Measurements from ENCODE around the gene STX16. TPM values are rescaled to one million over a fixed set of nuclear protein-coding genes. Genes with fewer than 3 reads are reported as not detected.
"Not testable (repeated sequence)": the region's sequence is repeated elsewhere in the genome, so short reads cannot be mapped to it uniquely, and the experiment has no call there.

The STX16 gene
- total RNA-seq, 4 donors from 2014 or later = 52.3 to 146 (median 77.0) TPM

- Histone ChIP-seq H3K27ac (peak overlapping the region in 3 of 4 donors; percentile 60 to 78 (median 64)), H3K36me3 (no peaks in the 10 kb centered on the region), H3K27me3 (no peaks in the 10 kb centered on the region), H3K4me1 (peaks cover 0 to 15% (median 9%) of the 10 kb centered on the region in 4 donors), H3K4me3 (no peak overlapping the region), H3K9me3 (no peaks in the 10 kb centered on the region)
- no peak for TF ChIP-seq EP300 (IDR thresholded peaks at IDR 0.05; ENCODE audit: low read depth)
- TF ChIP-seq CTCF (IDR thresholded peaks at IDR 0.05) = no peak
- no peak for TF ChIP-seq POLR2AphosphoS5 (IDR thresholded peaks at IDR 0.05)
- no peak for TF ChIP-seq POLR2A (IDR thresholded peaks at IDR 0.05)
- DNase-seq = no peak
- in situ Hi-C loops (cut with MboI; ENCODE audit: low pct_ligation_motif_present in 1 of 4, low pct_unique_long_range_greater_than_20kb in 1 of 4, low sequenced_read_pairs in 3 of 4) (no loop called here), intact Hi-C loops (cut with DNase I; ENCODE audit: low total_unique reads) (no loop called here)
- WGBS, 2 donors (ENCODE audit: low coverage in 1 of 2) = 76 to 77% methylated on average over 6 to 10 of the region's 12 CpGs
Observed at GRCh38 chr20:58647796-58648501, 3.1 kb upstream of the STX16 start.

DNA sequence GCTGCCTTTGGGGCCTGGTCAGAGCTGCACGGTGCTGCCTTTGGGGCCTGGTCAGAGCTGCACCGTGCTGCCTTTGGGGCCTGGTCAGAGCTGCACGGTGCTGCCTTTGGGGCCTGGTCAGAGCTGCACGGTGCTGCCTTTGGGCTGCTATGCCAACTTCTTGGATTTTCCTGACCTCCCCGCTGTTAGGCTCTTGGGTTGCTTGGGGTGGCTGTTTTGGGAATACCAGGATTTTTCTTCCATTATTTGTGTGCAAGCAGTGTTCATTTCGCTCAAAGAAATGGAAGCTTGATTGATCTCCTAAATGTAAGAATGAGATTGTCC lies 2.6 kb upstream of the STX16 start:
- intact Hi-C loops (cut with DNase I; ENCODE audit: low total_unique reads); DNase-seq; H3K36me3 ChIP-seq; H3K27me3 ChIP-seq; in situ Hi-C loops (cut with MboI; ENCODE audit: low pct_ligation_motif_present in 1 of 4, low pct_unique_long_range_greater_than_20kb in 1 of 4, low sequenced_read_pairs in 3 of 4); H3K9me3 ChIP-seq; H3K4me3 ChIP-seq: not testable (repeated sequence)
- H3K27ac ChIP-seq = peak overlapping the region in 1 of 4 donors; percentile 60
- peaks cover 2 to 19% (median 14%) of the 10 kb centered on the region in 4 donors for H3K4me1 ChIP-seq
- whole genome bisulfite sequencing, 2 donors (ENCODE audit: low coverage in 1 of 2) = 92 to 100% methylated on average over 3 to 6 of the region's 6 CpGs

DNA sequence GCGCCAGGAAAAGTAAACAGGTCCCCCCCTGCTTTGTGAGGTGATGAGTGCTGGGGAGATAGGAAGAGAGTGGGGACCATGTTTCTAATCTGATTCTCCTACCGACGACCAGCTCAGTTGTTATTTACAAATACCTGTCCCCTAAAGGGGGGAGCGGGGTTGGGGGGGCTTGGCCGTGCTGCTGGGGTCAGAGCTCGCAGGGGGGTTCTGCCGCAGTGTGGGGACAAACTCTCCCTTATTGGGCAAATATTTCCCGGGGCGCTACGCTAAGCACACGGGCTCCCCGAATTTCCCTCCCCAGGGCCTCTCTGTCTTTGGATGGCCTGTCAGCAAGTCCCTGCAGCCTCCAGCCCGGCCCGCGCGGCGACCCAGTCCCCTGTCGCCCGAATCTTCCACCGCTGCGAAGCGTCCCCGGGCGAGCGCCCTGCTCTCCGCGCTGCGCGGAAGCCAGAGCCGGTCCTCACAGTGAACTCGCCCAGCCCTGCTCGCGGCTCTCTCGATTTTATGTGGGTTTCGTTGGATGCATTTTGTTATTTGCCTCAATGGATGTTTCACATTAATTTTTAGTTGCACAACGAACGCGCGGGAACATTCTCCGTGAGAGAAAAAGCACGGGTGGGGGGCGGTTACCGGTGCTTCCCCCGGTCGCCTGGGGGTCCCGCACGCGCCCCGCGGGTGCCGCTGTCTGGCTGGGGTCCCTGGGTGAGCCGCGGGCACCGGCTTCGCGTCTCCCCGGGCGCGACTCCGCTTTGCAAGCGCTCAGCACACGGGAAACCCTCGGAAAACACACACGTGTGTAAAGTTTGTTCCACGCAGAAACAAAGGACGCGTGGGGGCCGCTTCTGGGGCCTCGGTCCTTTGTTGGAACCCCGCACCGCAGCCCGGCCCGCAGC lies 1.5 kb upstream of the STX16 start:
- 50 to 56% methylated on average over 11 to 71 of the region's 73 CpGs for WGBS, 2 donors (ENCODE audit: low coverage in 1 of 2)
- DNase-seq = peak; percentile 28
- Histone ChIP-seq H3K4me3 (peak overlapping the region; percentile 28 to 95 (median 76)), H3K27me3 (no peaks in the 10 kb centered on the region), H3K27ac (peak overlapping the region; percentile 96 to 99 (median 98)), H3K36me3 (no peaks in the 10 kb centered on the region), H3K4me1 (peaks cover 2 to 23% (median 21%) of the 10 kb centered on the region in 4 donors), H3K9me3 (no peaks in the 10 kb centered on the region)
- in situ Hi-C loops (cut with MboI; ENCODE audit: low pct_ligation_motif_present in 1 of 4, low pct_unique_long_range_greater_than_20kb in 1 of 4, low sequenced_read_pairs in 3 of 4) = loop anchor here in 2 of 4 donors (25.0 kb wide), 3 partner anchors 213 to 412 kb away; partner anchors contain the start of genes ANKRD60 (in 2 of the 2), ATP5F1E (in 1 of the 2), GNAS (in 1 of the 2) and GNAS-AS1 (in 1 of the 2)
- intact Hi-C loops (cut with DNase I; ENCODE audit: low total_unique reads) = loop anchor here (2.0 to 10.0 kb wide), 3 partner anchors 169 to 415 kb away; no protein-coding TSS in a partner anchor
- no peak for TF ChIP-seq POLR2A (IDR thresholded peaks at IDR 0.05)

GRCh38 chr20:58650181-58650775 lies 805 bp upstream of the STX16 start:
- no peak for DNase-seq
- intact Hi-C loops (cut with DNase I; ENCODE audit: low total_unique reads) = loop anchor here (2.0 to 10.0 kb wide), 3 partner anchors 169 to 415 kb away; no protein-coding TSS in a partner anchor

More at GRCh38 chr20:58650181-58650775, 805 bp upstream of the STX16 start:
- no peaks in the 10 kb centered on the region for H3K36me3 ChIP-seq
- TF ChIP-seq POLR2A (IDR thresholded peaks at IDR 0.05) = no peak
- no peak for TF ChIP-seq CTCF (IDR thresholded peaks at IDR 0.05)
- no peak for TF ChIP-seq EP300 (IDR thresholded peaks at IDR 0.05; ENCODE audit: low read depth)
- no peak for TF ChIP-seq POLR2AphosphoS5 (IDR thresholded peaks at IDR 0.05)
- H3K4me1 ChIP-seq = peaks cover 6 to 30% (median 23%) of the 10 kb centered on the region in 4 donors
- 0 to 2% methylated on average over 12 to 21 of the region's 62 CpGs for WGBS, 2 donors (ENCODE audit: low coverage in 1 of 2)
- no peaks in the 10 kb centered on the region for H3K9me3 ChIP-seq
- in situ Hi-C loops (cut with MboI; ENCODE audit: low pct_ligation_motif_present in 1 of 4, low pct_unique_long_range_greater_than_20kb in 1 of 4, low sequenced_read_pairs in 3 of 4) = loop anchor here in 2 of 4 donors (25.0 kb wide), 3 partner anchors 212 to 413 kb away; partner anchors contain the start of genes ANKRD60 (in 2 of the 2), ATP5F1E (in 1 of the 2), GNAS (in 1 of the 2) and GNAS-AS1 (in 1 of the 2)
- no peaks in the 10 kb centered on the region for H3K27me3 ChIP-seq
- H3K27ac ChIP-seq = peak overlapping the region; percentile 96 to 99 (median 98)
- H3K4me3 ChIP-seq = peak overlapping the region; percentile 28 to 95 (median 76)
